HG02840 (cell line): ENCODE measurements around the gene TPM1.

ENCODE experiments used
- ATAC-seq: cut with Tn5 transposase; IDR thresholded peaks from one replicate; pipeline ENCODE4 v1.9.1; 2021; ENCODE audit warnings: mild to moderate bottlenecking, moderate library complexity, moderate number of reproducible peaks; ENCODE audit not compliant: unreplicated experiment, low FRiP score

TPM1 gene

DNA sequence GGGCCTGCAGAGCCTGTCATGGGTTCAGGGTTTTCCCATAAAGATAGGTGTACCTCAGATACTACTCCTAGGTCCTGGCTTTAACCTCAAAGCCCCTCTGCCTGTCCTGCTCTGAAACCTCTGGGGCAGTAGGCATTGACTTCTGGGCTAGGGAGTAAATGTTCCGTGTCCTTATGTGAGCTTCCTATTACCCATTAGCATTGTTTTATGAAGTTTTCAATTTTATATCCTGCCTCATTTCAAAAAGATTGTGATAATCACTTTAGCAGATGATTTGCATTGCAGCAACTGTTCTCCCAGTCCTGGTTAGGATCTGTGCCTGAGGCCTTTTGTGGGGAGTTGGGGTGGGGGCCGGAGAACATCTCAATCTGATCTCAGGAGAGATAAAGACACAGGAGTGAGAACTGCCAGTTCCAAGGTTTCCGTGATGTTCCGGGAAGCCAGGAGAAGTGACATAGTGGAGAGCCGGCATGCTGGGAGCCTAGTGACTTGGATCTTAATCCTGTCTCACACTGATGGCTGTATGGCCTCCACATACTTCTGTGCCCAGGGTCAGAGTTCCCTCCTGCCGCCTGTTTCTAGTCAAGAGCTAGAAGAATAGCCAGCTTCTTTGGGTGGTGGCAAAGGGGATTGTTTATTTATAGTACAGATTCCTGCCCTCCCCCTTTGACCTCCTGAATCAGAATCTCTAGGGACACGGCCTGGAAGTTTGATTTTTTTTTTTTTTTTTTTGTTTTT lies 10.6 kb downstream of the TPM1 start:
- ATAC-seq: no peak

DNA sequence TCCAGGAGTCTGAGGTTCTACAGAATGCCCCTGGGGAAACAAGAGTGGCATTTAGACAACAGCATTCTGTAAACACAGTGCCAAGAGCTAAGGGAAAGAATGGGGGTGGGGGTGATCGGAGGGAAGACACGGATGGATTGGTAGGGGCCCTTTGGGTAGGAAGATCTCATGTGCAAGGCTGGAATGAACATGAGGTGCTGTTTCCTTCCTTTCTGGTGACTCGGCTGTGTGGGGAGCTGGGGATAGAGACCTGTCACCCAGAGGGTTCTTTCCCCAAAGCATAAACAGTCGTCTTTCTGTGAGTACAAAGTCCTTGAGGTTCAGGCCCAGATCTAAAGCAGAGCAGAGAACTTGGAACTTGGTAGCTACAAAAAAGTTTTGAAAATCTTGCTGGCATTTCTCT lies 11.7 kb downstream of the TPM1 start:
- no peak for ATAC-seq

DNA sequence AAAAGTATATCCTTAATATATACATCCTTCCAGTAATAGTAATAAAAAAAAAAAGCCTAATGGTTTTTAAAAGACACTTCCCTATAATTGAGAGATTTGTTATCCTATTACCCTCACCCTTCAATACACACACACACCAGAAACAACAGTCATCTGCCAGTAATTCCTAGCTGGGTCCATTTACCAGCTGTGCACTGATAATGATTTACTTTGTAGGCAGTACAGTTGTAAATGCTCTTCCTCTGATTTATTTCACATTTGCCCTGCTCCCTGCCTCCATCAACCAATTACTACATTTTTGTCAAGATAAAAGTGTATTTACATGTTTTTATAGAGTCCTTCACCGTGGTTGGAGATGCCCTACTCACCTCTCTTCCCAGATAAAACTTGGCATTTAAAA lies 12.4 kb downstream of the TPM1 start:
- no peak for ATAC-seq

DNA sequence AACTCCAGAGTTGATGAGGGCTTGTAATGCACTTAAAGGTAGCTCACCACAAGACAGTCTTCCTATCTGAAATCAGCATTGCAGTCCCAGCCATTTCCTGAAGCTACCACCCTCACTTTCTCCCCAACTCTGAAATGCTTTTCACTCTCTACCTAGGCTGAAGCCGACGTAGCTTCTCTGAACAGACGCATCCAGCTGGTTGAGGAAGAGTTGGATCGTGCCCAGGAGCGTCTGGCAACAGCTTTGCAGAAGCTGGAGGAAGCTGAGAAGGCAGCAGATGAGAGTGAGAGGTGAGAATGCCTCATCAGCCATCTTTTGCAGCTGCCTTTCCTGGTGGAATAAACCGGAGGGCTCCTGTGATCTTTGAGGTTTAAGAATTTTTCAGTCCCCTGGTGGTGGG lies 14.3 kb downstream of the TPM1 start:
- ATAC-seq: no peak

DNA sequence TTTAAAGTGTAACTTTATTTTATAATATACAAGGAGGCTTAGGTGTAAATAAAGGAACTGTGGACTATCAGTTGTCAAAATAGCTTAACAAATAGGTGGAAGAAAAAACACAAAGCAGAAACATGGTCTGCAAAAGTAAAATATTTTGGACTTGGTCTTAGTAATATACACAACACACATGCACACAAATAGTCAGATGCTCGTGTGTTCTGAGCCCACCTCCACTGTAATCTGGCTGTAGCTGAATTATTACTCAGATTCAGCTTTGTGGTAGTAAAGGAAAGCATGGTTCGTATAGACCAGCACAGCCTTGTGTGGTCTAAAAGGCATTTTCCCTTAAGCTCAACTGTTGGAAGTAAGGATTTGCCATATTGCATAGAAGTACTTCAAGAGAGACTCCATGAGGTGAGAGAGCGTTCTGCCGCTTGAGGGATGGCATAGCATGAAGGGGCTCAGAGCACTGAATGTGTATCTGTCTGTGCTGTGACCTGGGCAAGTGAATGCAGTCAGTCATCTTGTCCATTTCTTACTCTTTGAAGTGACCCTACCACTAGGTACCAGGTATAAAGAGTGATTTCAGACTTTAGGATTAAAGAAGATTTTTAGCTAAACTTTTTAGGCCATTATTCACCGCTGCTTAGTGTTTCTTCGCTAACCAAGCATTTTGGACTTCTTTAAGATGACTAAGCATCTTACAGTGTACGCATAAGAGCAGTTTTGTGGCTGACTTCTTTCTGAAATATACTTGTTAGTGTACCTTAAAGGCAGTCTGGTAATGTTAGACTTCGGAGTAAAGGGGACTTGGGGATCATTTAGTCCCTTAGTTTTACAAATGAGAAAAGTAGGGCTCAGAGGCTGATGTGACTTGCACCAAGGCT lies 15.2 kb downstream of the TPM1 start:
- no peak for ATAC-seq

DNA sequence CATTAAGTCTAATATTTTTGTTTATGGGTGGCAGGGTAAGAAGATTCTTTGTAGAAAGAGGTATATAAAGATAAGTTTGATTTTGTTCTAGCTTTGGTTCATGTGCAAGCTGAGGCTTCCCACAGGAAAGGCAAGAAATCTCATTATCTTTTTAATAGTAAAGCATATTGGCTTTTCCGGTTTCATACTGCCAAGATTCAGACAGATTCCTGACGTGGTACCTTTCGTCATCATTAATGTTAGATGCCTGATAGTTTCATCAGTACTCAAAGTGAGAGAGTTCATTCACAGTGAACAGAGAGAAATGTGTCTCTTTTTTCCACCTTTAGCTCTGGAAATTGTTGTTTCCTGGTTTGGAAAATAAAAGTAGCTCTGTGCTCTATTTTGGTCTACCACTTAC lies 16.5 kb downstream of the TPM1 start:
- no peak for ATAC-seq

DNA sequence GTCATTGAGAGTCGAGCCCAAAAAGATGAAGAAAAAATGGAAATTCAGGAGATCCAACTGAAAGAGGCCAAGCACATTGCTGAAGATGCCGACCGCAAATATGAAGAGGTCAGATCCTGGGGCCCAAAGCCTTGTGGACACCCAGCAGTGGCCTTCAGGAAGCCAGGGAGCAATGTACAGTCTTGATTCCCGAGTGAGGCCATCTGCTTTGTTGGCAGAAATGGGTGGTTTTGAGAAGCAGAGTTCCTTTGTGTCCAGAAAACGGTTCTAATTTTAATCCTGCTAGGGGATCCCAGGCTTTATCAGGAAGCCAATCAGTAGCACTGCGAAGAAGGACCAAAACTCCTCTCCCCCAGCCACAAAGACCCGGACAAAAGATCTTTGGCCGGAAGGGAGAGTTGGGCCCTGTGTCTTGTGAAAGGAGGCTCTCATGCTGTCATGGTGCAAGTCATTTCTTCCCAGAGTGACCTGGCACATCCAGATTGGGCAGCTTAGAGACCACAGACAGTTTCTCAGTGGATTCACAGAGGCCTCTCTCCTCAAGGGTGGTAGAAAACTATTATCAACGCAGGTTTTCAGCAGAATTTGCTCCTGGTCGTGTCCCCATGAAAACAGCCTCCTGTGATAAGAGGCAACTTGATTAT lies 17.1 kb downstream of the TPM1 start:
- ATAC-seq: no peak

DNA sequence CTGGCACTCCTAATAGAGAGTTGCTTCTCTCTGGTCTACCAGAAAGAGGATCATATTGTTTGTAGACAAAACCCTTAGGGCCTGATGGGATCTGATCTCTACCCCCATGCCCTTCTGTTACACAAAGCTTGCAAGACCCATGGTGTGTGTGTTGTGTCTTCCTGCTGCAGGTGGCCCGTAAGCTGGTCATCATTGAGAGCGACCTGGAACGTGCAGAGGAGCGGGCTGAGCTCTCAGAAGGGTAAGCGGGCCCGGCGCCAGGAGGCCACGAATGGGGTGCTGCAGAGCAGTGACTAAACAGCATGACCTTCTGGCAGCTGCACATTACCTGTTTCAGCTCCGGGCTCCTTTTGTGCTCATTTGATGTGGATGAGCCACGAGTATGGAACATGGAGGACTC lies 18.2 kb downstream of the TPM1 start:
- no peak for ATAC-seq

DNA sequence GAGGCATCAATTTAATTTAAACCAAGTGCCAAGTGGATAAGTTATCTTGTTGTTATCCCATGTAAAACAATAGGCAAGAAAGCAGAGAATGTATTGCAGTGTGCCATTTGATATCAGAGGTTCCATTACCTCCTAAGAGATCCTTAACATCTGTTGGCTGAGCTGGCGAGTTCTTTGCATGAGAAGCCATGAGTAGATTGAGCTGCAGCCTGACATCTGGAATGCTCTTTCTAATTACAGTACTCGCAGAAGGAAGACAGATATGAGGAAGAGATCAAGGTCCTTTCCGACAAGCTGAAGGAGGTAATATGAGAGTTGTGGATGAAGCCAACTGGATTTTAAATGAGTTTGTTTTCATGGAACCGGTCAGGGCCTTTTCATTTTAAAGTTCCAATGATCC lies 19.4 kb downstream of the TPM1 start:
- ATAC-seq: no peak

DNA sequence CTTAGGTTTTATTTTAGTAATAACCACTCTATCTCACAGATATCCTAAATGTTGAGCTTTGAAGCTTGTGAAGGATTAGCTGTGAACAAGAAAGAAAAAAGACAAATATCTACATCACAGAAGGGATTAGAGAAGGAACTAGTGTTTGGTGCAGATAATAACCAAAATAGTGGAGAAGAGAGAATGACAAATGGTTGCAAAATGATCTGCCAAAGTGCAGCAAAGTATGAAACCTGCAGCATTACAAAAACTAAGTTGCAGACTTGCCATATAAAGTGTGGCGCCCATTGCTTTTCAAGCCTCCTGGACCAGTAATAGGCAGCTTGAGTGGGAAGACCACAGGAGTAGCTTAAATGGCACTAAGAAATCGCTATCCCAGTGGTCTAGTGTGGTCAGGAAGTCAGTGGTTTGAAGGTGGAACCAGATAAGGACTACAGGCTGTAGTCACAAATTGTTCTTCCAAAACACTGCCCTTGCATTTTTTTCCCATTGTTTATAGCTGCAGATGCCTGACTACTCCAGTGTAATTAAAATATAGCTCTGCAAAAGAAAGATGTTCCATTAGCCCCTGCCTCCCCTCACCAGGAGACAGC lies 20.7 kb downstream of the TPM1 start:
- ATAC-seq: no peak

DNA sequence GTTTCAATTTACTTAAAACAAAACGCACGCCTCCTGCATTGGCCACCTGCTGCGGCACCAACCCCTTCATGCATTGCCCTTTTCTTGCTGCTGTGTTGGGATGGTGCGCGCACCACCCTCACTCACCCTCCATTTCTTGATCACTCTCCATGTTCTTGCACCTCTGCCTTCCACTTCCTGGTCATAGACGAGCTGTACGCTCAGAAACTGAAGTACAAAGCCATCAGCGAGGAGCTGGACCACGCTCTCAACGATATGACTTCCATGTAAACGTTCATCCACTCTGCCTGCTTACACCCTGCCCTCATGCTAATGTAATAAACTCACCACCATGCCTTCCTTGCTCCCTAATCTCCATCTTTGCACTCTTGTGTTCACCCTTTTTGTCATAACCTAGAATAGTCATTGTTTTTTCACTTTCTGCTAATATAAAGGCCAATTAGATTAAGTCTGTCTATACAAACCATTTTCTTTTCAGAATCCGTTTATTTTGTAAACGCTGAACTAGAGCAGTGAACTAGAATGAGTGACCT lies 21.4 kb downstream of the TPM1 start:
- no peak for ATAC-seq

DNA sequence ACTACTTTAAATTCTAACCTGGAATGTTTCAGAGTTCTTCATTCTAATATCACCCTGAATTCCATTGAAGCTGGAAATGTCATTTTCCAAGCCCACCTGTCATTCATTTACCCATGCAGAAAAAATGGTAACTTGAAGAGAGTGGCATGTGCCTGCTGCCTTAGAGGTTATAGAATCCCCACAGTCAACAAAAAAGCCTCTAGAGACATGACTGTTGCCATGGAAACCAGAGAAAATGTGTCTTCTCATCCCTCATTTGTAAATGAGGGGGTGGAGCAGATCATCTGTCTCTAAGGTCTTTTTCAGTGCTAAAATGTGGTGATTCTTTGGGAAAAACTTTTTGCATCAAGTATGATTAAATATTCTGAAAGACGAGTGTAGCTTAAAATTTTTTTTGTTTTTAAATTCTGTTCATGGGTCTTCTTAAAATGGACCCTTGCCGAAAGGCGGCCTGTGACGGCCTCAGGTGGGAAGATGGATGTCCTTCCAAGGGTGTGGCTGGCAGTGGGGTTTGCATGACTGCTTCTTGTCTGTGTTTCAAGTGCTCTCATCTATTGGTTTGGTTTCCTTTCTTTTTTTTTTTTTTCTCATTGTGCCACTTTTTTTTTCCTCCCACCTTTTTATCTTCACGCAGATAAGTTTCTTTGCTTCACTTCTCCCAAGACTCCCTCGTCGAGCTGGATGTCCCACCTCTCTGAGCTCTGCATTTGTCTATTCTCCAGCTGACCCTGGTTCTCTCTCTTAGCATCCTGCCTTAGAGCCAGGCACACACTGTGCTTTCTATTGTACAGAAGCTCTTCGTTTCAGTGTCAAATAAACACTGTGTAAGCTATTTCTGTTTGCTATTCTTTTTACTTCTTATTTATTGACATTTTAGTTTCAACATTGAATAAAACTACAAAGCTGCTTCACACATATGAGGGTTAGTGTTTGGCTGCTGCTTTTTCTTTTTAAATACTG lies 23.0 kb downstream of the TPM1 start:
- ATAC-seq: no peak

DNA sequence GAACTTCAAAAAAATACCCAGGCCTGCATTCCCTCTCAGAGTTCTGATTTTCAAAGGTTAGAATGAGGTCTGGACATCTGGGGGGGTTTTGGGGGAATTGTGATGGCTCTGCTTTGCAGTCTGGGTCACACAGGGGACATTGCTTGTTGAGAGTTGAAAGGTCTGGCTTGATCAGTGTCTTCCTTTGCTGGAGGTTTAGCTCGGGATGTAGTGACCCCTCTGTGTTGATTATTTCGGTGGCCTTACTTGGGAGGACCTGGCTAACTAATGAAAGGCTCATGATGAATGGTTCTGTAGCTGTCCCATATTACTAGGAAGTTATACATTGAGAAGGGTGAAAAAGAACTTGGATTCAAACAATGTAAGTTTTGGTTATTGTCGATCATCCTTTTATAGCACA lies 23.7 kb downstream of the TPM1 start:
- ATAC-seq: no peak

DNA sequence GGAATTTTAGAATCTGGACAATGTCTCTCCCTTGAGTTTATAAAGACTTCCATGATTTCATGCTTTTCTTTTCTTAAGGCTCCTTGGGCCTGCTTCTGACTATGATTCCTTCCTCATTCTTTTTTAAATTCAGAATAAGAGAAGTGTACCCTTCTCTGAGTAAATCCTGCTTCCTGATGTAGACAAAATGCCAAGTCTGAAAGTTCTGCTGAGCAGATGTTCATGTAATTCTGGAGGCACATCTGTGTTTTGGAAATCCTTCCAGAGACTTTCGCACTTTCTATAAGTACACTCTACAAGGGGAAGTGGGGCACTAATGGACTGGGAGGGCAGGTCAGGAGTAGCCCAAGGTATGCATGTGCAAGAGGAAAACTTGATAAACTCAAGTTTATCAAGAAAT lies 24.8 kb downstream of the TPM1 start:
- no peak for ATAC-seq

DNA sequence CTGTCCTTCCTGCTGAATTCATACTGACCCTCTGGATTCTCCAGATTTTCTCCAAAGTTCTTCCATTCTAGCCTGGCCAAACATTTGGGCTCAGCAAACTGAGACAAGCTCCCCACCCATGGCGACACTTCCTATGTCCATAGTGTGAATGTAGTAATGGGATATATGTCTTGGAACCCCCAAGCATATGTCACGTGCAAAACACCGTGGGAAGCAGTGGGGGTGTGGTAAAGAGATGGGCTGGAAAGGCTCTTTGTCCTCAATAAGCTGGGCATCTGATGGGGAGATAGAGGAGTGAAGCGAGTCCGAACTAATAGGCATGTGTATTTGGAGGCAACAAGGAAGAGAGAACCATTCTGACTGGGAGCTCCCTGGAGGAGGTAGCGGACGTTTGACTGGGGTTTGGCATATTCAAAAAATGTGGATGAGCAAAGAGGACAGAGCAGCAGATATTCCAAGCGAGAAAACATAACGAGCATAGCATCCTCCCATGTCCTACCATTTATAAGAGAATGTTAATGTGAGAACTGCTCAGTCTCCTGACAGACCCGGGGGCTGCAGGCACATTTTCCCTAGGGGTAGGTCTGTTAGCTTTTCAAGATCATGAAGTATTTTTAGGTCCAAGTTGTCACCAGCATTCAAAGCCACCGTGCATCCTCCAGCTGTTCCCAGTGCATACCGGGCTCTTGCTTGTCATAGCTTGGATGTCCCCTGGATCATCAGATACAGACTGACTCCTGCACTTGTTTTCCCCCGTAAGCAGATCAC lies 25.6 kb downstream of the TPM1 start:
- ATAC-seq: no peak

DNA sequence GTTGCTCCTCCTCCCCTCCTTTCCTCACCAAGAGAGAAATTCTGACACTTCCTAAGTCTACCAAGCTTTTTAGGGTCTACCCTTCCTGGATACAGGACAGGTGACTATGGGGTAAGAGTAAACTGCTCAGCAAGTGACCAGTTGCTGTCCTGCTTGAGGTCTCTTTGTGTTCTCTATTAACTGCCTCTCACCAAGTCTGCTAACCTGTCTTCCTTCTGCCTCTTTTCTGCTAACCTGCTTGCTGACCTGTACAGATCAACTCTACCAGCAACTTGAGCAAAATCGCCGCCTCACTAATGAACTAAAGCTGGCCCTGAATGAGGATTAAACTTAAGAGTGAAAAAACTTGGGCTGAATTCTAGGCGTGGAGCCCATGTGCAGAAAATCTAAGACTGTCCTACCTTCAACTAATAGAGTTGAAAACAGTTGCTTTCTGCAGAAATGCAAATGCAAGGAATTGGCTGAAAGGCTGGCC lies 27.1 kb downstream of the TPM1 start:
- no peak for ATAC-seq

DNA sequence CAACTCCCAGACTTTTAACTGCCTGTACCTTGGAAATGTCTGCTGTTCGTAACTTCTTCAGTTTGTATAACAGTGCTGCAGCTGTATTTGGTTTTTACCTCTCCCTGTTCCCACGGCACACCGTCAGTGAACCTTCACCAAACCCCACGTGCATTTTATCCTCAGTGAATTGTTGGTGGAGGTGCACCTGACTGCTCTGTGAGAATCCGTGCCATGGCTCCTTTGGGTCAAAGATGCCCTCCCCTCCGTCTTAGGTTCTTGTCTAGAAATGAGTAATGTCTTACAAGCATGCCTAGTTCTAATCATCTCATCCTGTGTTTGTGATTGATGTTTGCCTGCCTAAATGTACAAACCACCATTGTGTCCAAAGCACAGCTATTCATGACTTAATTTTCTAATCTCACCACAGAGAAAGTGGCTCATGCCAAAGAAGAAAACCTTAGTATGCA lies 28.2 kb downstream of the TPM1 start:
- ATAC-seq: no peak

DNA sequence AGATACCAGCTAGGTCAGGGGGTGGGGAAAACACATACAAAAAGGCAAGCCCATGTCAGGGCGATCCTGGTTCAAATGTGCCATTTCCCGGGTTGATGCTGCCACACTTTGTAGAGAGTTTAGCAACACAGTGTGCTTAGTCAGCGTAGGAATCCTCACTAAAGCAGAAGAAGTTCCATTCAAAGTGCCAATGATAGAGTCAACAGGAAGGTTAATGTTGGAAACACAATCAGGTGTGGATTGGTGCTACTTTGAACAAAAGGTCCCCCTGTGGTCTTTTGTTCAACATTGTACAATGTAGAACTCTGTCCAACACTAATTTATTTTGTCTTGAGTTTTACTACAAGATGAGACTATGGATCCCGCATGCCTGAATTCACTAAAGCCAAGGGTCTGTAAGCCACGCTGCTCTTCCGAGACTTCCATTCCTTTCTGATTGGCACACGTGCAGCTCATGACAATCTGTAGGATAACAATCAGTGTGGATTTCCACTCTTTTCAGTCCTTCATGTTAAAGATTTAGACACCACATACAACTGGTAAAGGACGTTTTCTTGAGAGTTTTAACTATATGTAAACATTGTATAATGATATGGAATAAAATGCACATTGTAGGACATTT lies 28.9 kb downstream of the TPM1 start:
- ATAC-seq: no peak
